ENCODE measurements around the gene WWC2.

Gene WWC2

DNA sequence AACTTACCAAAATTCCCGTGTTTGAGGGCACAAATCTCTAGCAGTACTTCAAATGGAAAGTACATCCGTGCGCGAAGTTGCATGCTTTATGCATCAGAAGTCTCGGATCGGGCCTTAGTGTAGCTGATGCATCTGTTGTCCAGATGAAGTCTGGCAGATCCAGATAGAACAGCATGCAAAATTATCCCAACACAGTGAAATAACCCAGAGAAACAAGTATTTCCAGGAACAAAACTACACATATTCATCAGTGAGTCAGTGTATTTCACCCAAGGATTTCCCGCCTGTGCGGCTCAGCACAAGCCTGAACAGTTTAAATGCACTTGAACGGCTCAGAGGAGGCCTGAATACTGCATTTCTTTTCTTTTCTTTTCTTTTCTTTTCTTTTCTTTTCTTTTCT, 250.6 kb downstream of the WWC2 start:
- Histone ChIP-seq H3K4me3 (IDR thresholded peaks at IDR 0.05; ENCODE audit: insufficient read depth, low read depth, low read length) (no peak overlapping the region), H2AFZ (ENCODE audit: low read depth) (no peak overlapping the region), H3K9ac (no peak overlapping the region), H3K79me2 (ENCODE audit: insufficient read depth, low read depth) (no peaks in the 10 kb centered on the region), H3K27me3 (ENCODE audit: insufficient read depth, low read depth) (no peaks in the 10 kb centered on the region), H4K20me1 (ENCODE audit: insufficient read depth) (no peaks in the 10 kb centered on the region), H3K4me1 (ENCODE audit: low read depth, poor library complexity, severe bottlenecking) (no peaks in the 10 kb centered on the region), H3K36me3 (ENCODE audit: insufficient read depth) (no peaks in the 10 kb centered on the region), H3K4me2 (no peak overlapping the region), H3K27ac (no peak overlapping the region)
- TF ChIP-seq, protein P1, sequence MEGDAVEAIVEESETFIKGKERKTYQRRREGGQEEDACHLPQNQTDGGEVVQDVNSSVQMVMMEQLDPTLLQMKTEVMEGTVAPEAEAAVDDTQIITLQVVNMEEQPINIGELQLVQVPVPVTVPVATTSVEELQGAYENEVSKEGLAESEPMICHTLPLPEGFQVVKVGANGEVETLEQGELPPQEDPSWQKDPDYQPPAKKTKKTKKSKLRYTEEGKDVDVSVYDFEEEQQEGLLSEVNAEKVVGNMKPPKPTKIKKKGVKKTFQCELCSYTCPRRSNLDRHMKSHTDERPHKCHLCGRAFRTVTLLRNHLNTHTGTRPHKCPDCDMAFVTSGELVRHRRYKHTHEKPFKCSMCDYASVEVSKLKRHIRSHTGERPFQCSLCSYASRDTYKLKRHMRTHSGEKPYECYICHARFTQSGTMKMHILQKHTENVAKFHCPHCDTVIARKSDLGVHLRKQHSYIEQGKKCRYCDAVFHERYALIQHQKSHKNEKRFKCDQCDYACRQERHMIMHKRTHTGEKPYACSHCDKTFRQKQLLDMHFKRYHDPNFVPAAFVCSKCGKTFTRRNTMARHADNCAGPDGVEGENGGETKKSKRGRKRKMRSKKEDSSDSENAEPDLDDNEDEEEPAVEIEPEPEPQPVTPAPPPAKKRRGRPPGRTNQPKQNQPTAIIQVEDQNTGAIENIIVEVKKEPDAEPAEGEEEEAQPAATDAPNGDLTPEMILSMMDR (conservative IDR thresholded peaks at IDR 0.05; ENCODE audit: low read depth, low read length): no peak

DNA sequence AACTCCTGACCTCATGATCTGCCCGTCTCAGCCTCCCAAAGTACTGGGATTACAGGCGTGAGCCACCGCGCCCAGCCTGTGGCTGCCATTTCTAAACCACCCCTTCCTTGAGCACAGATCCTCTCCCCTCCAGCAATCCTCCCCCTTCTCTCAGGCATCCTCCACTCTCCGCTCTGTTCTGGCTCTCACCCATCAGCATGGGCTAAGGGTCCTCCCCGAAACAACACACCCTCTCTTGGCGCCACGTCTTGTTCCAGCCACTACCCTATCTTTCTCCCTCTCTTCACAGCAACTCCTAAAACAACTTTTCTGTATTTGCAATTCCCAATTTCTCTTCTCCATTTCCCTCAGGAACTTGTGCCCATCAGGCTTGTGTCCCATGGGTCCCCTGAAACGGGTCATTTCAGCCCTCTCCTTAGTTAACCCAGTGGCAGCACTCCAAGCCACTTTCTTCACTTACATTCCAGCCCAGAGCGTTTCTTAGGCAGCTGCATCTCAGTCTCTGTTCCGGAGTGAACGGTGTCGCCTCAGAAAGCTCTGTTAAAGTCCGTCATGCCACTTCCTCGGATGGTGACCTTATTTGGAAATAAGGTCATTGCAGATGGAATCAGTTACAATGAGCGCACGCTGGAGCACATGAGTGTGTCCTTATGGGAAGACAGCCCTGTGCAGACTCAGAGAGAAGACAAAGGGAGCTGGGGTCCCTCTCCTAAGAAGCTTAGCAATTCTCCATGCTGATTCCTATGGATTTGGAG, 251.4 kb downstream of the WWC2 start:
- Histone ChIP-seq H3K4me2 (no peak overlapping the region), H2AFZ (ENCODE audit: low read depth) (no peak overlapping the region), H3K9ac (no peak overlapping the region), H3K36me3 (ENCODE audit: insufficient read depth) (no peaks in the 10 kb centered on the region), H3K4me3 (IDR thresholded peaks at IDR 0.05; ENCODE audit: insufficient read depth, low read depth, low read length) (no peak overlapping the region), H3K27ac (no peak overlapping the region), H3K79me2 (ENCODE audit: insufficient read depth, low read depth) (no peaks in the 10 kb centered on the region), H4K20me1 (ENCODE audit: insufficient read depth) (no peaks in the 10 kb centered on the region), H3K27me3 (ENCODE audit: insufficient read depth, low read depth) (no peaks in the 10 kb centered on the region), H3K4me1 (ENCODE audit: low read depth, poor library complexity, severe bottlenecking) (no peaks in the 10 kb centered on the region)
- TF ChIP-seq, protein P1 (conservative IDR thresholded peaks at IDR 0.05; ENCODE audit: low read depth, low read length): no peak

DNA sequence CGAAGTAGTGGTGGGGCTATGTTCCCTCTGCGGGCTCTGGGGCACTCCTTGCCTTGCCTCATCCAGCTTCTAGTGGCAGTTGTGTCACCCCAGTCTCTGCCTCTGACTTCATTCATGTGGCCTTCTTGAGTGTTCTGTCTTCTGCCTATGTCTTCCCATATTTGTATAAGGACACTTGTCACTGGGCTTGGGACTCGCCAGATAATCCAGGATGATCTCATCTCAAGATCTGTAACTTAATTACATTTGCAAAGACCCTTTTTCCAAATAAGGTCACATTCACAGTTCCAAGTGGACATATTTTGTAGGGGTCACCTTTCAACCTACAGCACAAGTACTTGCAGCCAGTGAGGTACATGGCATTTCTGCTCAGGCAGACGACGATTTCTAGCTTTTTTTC, 253.5 kb downstream of the WWC2 start:
- Histone ChIP-seq H4K20me1 (ENCODE audit: insufficient read depth) (no peaks in the 10 kb centered on the region), H3K27me3 (ENCODE audit: insufficient read depth, low read depth) (no peaks in the 10 kb centered on the region), H3K4me3 (IDR thresholded peaks at IDR 0.05; ENCODE audit: insufficient read depth, low read depth, low read length) (no peak overlapping the region), H2AFZ (ENCODE audit: low read depth) (no peak overlapping the region), H3K4me2 (no peak overlapping the region), H3K36me3 (ENCODE audit: insufficient read depth) (no peaks in the 10 kb centered on the region), H3K4me1 (ENCODE audit: low read depth, poor library complexity, severe bottlenecking) (no peaks in the 10 kb centered on the region), H3K27ac (no peak overlapping the region), H3K79me2 (ENCODE audit: insufficient read depth, low read depth) (no peaks in the 10 kb centered on the region), H3K9ac (no peak overlapping the region)
- TF ChIP-seq, protein P1 (conservative IDR thresholded peaks at IDR 0.05; ENCODE audit: low read depth, low read length): no peak

DNA sequence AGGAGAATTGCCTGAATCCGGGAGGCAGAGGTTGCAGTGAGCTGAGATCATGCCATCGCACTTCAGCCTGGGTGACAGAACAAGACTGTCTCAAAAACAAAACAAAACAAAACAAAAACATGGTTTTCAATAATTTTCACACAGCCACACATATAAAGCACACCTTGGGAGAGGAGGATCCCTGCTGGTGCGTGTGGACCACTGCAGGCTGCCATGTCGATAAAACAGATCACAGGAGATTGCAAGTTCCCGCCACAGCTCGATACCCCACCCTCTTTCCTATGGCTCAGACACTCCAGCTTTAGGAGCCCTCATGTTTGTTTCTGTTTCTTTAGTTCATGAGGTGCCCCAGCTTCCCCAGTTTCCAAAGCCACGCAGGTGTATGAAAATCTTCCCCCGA, 254.5 kb downstream of the WWC2 start:
- Histone ChIP-seq H3K79me2 (ENCODE audit: insufficient read depth, low read depth) (no peaks in the 10 kb centered on the region), H3K4me2 (no peak overlapping the region), H3K4me3 (IDR thresholded peaks at IDR 0.05; ENCODE audit: insufficient read depth, low read depth, low read length) (no peak overlapping the region), H2AFZ (ENCODE audit: low read depth) (no peak overlapping the region), H3K9ac (no peak overlapping the region), H3K27ac (no peak overlapping the region), H3K36me3 (ENCODE audit: insufficient read depth) (no peaks in the 10 kb centered on the region), H4K20me1 (ENCODE audit: insufficient read depth) (no peaks in the 10 kb centered on the region), H3K27me3 (ENCODE audit: insufficient read depth, low read depth) (no peaks in the 10 kb centered on the region), H3K4me1 (ENCODE audit: low read depth, poor library complexity, severe bottlenecking) (no peaks in the 10 kb centered on the region)
- TF ChIP-seq, protein P1 (conservative IDR thresholded peaks at IDR 0.05; ENCODE audit: low read depth, low read length): no peak
